Spleen (tissue), 7 donors: ENCODE measurements around the gene FBXW5.

Experiments
- CTCF ChIP-seq, 11 experiments: fragments of 200-600 bp in 7 of 11; fragments of 450-650 bp in 4 of 11; sonication (generic) in 4 of 11; IDR thresholded peaks in 8 of 11; conservative IDR thresholded peaks in 3 of 11; 1 replicate in 7 of 11; 2 replicates in 4 of 11; pipeline versions ENCODE4 v1.4.0 to v1.8.0; 2016 to 2021; ENCODE audit warnings: antibody characterized with exemption in 11 of 11, inconsistent platforms in 4 of 11, mild to moderate bottlenecking in 1 of 11
- POLR2A ChIP-seq, 3 donors: fragments of 450-650 bp; IDR thresholded peaks; one replicate each; pipeline ENCODE4 v1.5.1; 2017; ENCODE audit warnings: antibody characterized with exemption in 3 of 3, mild to moderate bottlenecking in 1 of 3
- donor health status: DM: no; HTN: no; CAD: no; lungs with moderate emphysema.
- donor health status: DM: no; HTN: no; CAD: no.
- donor health status: DM: no; HTN: no; CAD: no.

GRCh38 chr9:136953771-136954269 lies 9.3 kb upstream of the FBXW5 start:
- no peak for TF ChIP-seq POLR2A (IDR thresholded peaks at IDR 0.05)
- TF ChIP-seq CTCF (IDR thresholded peaks at IDR 0.05 in 8 of 11, conservative IDR thresholded peaks at IDR 0.05 in 3 of 11): no peak
